ENCODE data around the gene HEXD.
"Not testable (repeated sequence)": the region's sequence is repeated elsewhere in the genome, so short reads cannot be mapped to it uniquely, and the experiment has no call there.

HEXD gene

GRCh38 chr17:82443465-82444283, 25.5 kb downstream of the HEXD start:
- Mint-ChIP-seq H3K4me1 (ENCODE audit: low read depth) (peaks cover 3% of the 10 kb centered on the region), H3K27ac (peak overlapping the region; percentile 20), H3K9me3 (no peaks in the 10 kb centered on the region), H3K36me3 (ENCODE audit: low read depth) (peaks cover 18% of the 10 kb centered on the region), H3K27me3 (ENCODE audit: low read depth) (no peaks in the 10 kb centered on the region), H3K4me3 (no peak overlapping the region)

DNA sequence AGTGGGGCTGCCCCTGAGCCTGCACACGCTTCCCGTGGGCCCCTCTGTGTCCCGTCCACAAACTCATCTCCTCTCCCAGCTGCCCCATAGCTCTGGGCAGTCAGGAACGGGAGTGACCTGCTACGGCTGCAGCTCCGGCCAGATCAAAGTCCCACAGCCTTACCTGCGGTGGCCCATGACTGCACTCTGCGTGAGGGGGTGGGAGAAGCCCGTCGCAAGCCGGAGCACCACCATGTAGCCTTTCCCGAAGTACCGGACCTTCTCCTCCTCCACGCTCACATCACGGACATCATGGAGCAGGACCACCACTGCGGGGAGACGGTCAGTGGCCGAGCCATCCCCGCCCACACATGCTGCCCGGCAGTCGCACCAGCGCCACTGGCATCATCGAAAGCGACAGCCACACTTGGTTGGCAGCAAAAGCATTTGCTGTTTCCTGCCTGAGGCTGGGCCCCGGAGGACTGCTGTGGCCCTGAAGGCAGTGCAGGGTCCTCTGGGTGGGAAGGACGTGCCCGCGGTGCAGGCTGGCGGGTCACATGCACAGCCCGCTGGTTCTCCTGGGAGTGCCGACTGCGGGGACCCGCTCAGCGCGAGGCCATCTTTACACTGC, 26.2 kb downstream of the HEXD start:
- Mint-ChIP-seq H3K4me1 (ENCODE audit: low read depth) (peaks cover 6% of the 10 kb centered on the region), H3K27me3 (ENCODE audit: low read depth) (no peaks in the 10 kb centered on the region), H3K9me3 (no peaks in the 10 kb centered on the region), H3K4me3 (no peak overlapping the region), H3K36me3 (ENCODE audit: low read depth) (peaks cover 23% of the 10 kb centered on the region), H3K27ac (peak overlapping the region; percentile 15)

GRCh38 chr17:82444941-82445521, 26.9 kb downstream of the HEXD start:
- H3K4me1 Mint-ChIP-seq (ENCODE audit: low read depth): peaks cover 10% of the 10 kb centered on the region
- no peaks in the 10 kb centered on the region for H3K9me3 Mint-ChIP-seq
- H3K27me3 Mint-ChIP-seq (ENCODE audit: low read depth): no peaks in the 10 kb centered on the region
- peaks cover 29% of the 10 kb centered on the region for H3K36me3 Mint-ChIP-seq (ENCODE audit: low read depth)
- no peak overlapping the region for H3K4me3 Mint-ChIP-seq
- no peak overlapping the region for H3K27ac Mint-ChIP-seq

- Mint-ChIP-seq H3K36me3 (ENCODE audit: low read depth) (peaks cover 28% of the 10 kb centered on the region), H3K4me1 (ENCODE audit: low read depth) (peaks cover 8% of the 10 kb centered on the region), H3K27ac (no peak overlapping the region), H3K9me3 (no peaks in the 10 kb centered on the region), H3K4me3 (no peak overlapping the region), H3K27me3 (ENCODE audit: low read depth) (no peaks in the 10 kb centered on the region)
Observed at GRCh38 chr17:82445542-82445941, 27.4 kb downstream of the HEXD start.

GRCh38 chr17:82446124-82446523, 28.0 kb downstream of the HEXD start:
- Mint-ChIP-seq H3K36me3 (ENCODE audit: low read depth) (peaks cover 28% of the 10 kb centered on the region), H3K4me3 (no peak overlapping the region), H3K4me1 (ENCODE audit: low read depth) (peaks cover 12% of the 10 kb centered on the region), H3K27ac (no peak overlapping the region), H3K27me3 (ENCODE audit: low read depth) (no peaks in the 10 kb centered on the region), H3K9me3 (no peaks in the 10 kb centered on the region)

GRCh38 chr17:82446649-82447048, 28.5 kb downstream of the HEXD start:
- Mint-ChIP-seq H3K36me3 (ENCODE audit: low read depth) (peaks cover 28% of the 10 kb centered on the region), H3K4me1 (ENCODE audit: low read depth) (peaks cover 17% of the 10 kb centered on the region), H3K27me3 (ENCODE audit: low read depth) (no peaks in the 10 kb centered on the region), H3K4me3 (no peak overlapping the region), H3K27ac (no peak overlapping the region), H3K9me3 (no peaks in the 10 kb centered on the region)

GRCh38 chr17:82447876-82448275, 29.7 kb downstream of the HEXD start:
- H3K4me3 Mint-ChIP-seq: peak overlapping the region; percentile 48
- H3K36me3 Mint-ChIP-seq (ENCODE audit: low read depth): peaks cover 26% of the 10 kb centered on the region
- H3K4me1 Mint-ChIP-seq (ENCODE audit: low read depth): peaks cover 28% of the 10 kb centered on the region
- no peaks in the 10 kb centered on the region for H3K27me3 Mint-ChIP-seq (ENCODE audit: low read depth)
- H3K9me3 Mint-ChIP-seq: no peaks in the 10 kb centered on the region
- peak overlapping the region; percentile 62 for H3K27ac Mint-ChIP-seq

GRCh38 chr17:82449131-82449882, 31.2 kb downstream of the HEXD start:
- Mint-ChIP-seq H3K36me3 (ENCODE audit: low read depth) (peaks cover 25% of the 10 kb centered on the region), H3K4me1 (ENCODE audit: low read depth) (peaks cover 32% of the 10 kb centered on the region), H3K4me3 (peak overlapping the region; percentile 97), H3K27me3 (ENCODE audit: low read depth) (no peaks in the 10 kb centered on the region), H3K9me3 (no peaks in the 10 kb centered on the region), H3K27ac (peak overlapping the region; percentile 98)

DNA sequence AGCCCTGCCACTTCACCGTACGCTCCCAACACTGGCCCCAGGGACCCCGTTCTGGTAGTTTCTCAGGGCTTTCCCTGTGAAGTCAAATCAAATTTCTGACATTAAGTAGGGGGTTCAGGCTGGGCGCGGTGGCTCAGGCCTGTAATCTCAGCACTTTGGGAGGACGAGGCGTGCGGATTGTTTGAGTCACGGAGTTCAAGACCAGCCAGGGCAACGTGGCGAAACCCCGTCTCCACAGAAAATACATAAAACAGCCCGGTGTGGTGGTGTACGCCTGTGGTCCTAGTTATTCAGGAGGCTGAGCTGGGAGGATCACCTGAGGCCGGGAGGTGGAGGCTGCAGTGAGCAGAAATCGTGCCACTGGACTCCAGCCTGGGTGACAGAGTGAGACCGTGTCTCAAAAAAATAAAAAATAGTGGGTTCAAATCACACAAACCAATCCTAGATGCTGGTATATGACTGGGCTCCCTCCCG, 31.8 kb downstream of the HEXD start:
- Mint-ChIP-seq H3K4me3 (peak overlapping the region; percentile 97), H3K36me3 (ENCODE audit: low read depth) (peaks cover 25% of the 10 kb centered on the region), H3K27ac (peak overlapping the region; percentile 98), H3K4me1 (ENCODE audit: low read depth) (peaks cover 33% of the 10 kb centered on the region), H3K27me3 (ENCODE audit: low read depth) (no peaks in the 10 kb centered on the region), H3K9me3 (no peaks in the 10 kb centered on the region)

GRCh38 chr17:82450357-82451106, 32.4 kb downstream of the HEXD start, which contains the start of gene CYBC1:
Gene CYBC1 (minus strand): TSS chr17:82450752. CDS start chr17:82449254, 1,498 bp downstream.
- Mint-ChIP-seq H3K9me3 (no peaks in the 10 kb centered on the region), H3K36me3 (ENCODE audit: low read depth) (peaks cover 27% of the 10 kb centered on the region), H3K27me3 (ENCODE audit: low read depth) (no peaks in the 10 kb centered on the region), H3K4me3 (peak within 1 kb of the TSS; percentile 97), H3K4me1 (ENCODE audit: low read depth) (peaks cover 35% of the 10 kb centered on the region), H3K27ac (peak within 1 kb of the TSS; percentile 98)

- Mint-ChIP-seq H3K9me3 (no peaks in the 10 kb centered on the region), H3K36me3 (ENCODE audit: low read depth) (peaks cover 23% of the 10 kb centered on the region), H3K4me3 (peak overlapping the region; percentile 41), H3K27ac (peak overlapping the region; percentile 98), H3K4me1 (ENCODE audit: low read depth) (peaks cover 44% of the 10 kb centered on the region), H3K27me3 (ENCODE audit: low read depth) (no peaks in the 10 kb centered on the region)
Observed at GRCh38 chr17:82452162-82452561, 34.0 kb downstream of the HEXD start.

GRCh38 chr17:82453151-82453550, 35.0 kb downstream of the HEXD start:
- H3K36me3 Mint-ChIP-seq (ENCODE audit: low read depth): peaks cover 19% of the 10 kb centered on the region
- H3K27me3 Mint-ChIP-seq (ENCODE audit: low read depth); H3K9me3 Mint-ChIP-seq: not testable (repeated sequence)
- H3K4me1 Mint-ChIP-seq (ENCODE audit: low read depth): peaks cover 52% of the 10 kb centered on the region
- peak overlapping the region; percentile 98 for H3K27ac Mint-ChIP-seq
- peak overlapping the region; percentile 31 for H3K4me3 Mint-ChIP-seq

GRCh38 chr17:82453706-82454105, 35.6 kb downstream of the HEXD start:
- not testable (repeated sequence) for H3K27me3 Mint-ChIP-seq (ENCODE audit: low read depth); H3K4me3 Mint-ChIP-seq; H3K9me3 Mint-ChIP-seq; H3K27ac Mint-ChIP-seq
- H3K36me3 Mint-ChIP-seq (ENCODE audit: low read depth): peaks cover 19% of the 10 kb centered on the region
- peaks cover 52% of the 10 kb centered on the region for H3K4me1 Mint-ChIP-seq (ENCODE audit: low read depth)

Measured in T-helper 1 cell treated with Interleukin-12 subunit alpha and Interleukin-12 subunit beta and Interleukin-4 antibody, amounts not matched to agents 30 μg/mL and 1 μg/mL, for 36 hours (primary cell).